PC-3 (cell line): ENCODE results near the gene SAMD10. TPM values are rescaled to one million over a fixed set of nuclear protein-coding genes. Genes with fewer than 3 reads are reported as not detected.

ENCODE experiments used
- ATAC-seq: fragments of 200-7000 bp; cut with Tn5 transposase; 2 replicates; pipeline ENCODE4 v1.9.1; 2020; ENCODE audit warnings: mild to moderate bottlenecking, moderate library complexity
- BruUV-seq: library from RNA; stranded (reverse); fragments of 400-500 nt; replicated peaks from 2 replicates; lab custom pipeline; 2021; lab: Mats Ljungman, UMichigan
- CTCF ChIA-PET: fragments of 300-600 bp; sonication (Branson Sonifier 250); formaldehyde crosslinking; loops from one replicate; lab custom pipeline; 2022; ENCODE audit warnings: antibody characterized with exemption; lab: Charles Lee
- POLR2A ChIA-PET: fragments of 300-600 bp; sonication (Branson Sonifier 250); formaldehyde crosslinking; loops from one replicate; lab custom pipeline; 2022; ENCODE audit warnings: antibody characterized with exemption; ENCODE audit not compliant: unreplicated experiment; lab: Charles Lee
- DNase-seq: peaks from one replicate; pipeline ENCODE4 v3.0.0-alpha.2; 2015
- H2AFZ ChIP-seq: fragments of 300-600 bp; sonication (generic); 2 replicates; pipeline ENCODE4 v1.6.0; 2016; ENCODE audit warnings: antibody characterized with exemption, low read length
- H3F3A ChIP-seq: fragments of 300-600 bp; sonication (generic); one replicate; pipeline ENCODE4 v1.6.0; 2017; ENCODE audit warnings: antibody characterized with exemption, low read length, control low read depth, mild to moderate bottlenecking; ENCODE audit not compliant: unreplicated experiment
- H3K27ac ChIP-seq: fragments of 300-600 bp; sonication (generic); 2 replicates; pipeline ENCODE4 v1.5.1; 2016; ENCODE audit warnings: mild to moderate bottlenecking, low read length
- H3K27me3 ChIP-seq: fragments of 300-600 bp; sonication (generic); 2 replicates; pipeline ENCODE4 v1.6.1; 2016; ENCODE audit warnings: low read length, mixed read lengths
- H3K36me3 ChIP-seq: fragments of 300-600 bp; sonication (generic); 2 replicates; pipeline ENCODE4 v1.6.1; 2016; ENCODE audit warnings: low read depth, mixed run types, low read length, mixed read lengths
- H3K4me1 ChIP-seq: fragments of 300-600 bp; sonication (generic); 2 replicates; pipeline ENCODE4 v1.5.1; 2016; ENCODE audit warnings: low read length; ENCODE audit not compliant: insufficient read depth
- H3K4me2 ChIP-seq: fragments of 300-600 bp; sonication (generic); 2 replicates; pipeline ENCODE4 v1.6.0; 2016; ENCODE audit warnings: low read length
- H3K4me3 ChIP-seq: fragments of 300-600 bp; sonication (generic); 2 replicates; pipeline ENCODE4 v1.5.1; 2016; ENCODE audit warnings: mild to moderate bottlenecking, low read length, mixed read lengths
- H3K79me2 ChIP-seq: fragments of 300-600 bp; sonication (generic); 2 replicates; pipeline ENCODE4 v1.6.1; 2017; ENCODE audit warnings: low read length, mixed read lengths
- H3K9ac ChIP-seq: fragments of 300-600 bp; sonication (generic); 2 replicates; pipeline ENCODE4 v1.6.0; 2016; ENCODE audit warnings: mild to moderate bottlenecking, low read length
- H3K9me2 ChIP-seq: fragments of 300-600 bp; sonication (generic); replicated peaks from 2 replicates; pipeline ENCODE4 v1.6.1; 2016; ENCODE audit warnings: mixed run types, low read length, mixed read lengths
- H3K9me3 ChIP-seq: fragments of 300-600 bp; sonication (generic); 2 replicates; pipeline ENCODE4 v1.6.1; 2016; ENCODE audit warnings: low read length, mixed read lengths
- H4K20me1 ChIP-seq: fragments of 300-600 bp; sonication (generic); 2 replicates; pipeline ENCODE4 v1.6.1; 2016; ENCODE audit warnings: low read length, mixed read lengths
- CTCF ChIP-seq: fragments of 300-600 bp; sonication (generic); conservative IDR thresholded peaks from 2 replicates; pipeline ENCODE4 v1.5.1; 2017; ENCODE audit warnings: antibody characterized with exemption, low read depth, mild to moderate bottlenecking, low read length
- EZH2 ChIP-seq: fragments of 300-600 bp; sonication (generic); IDR thresholded peaks from one replicate; pipeline ENCODE4 v1.6.1; 2017; ENCODE audit warnings: antibody characterized with exemption, mild to moderate bottlenecking, low read length; ENCODE audit not compliant: unreplicated experiment
- EZH2phosphoT487 ChIP-seq: fragments of 300-600 bp; sonication (generic); IDR thresholded peaks from 2 replicates; pipeline ENCODE4 v1.6.1; 2018; ENCODE audit warnings: mild to moderate bottlenecking, antibody characterized with exemption, low read length, borderline replicate concordance
- intact Hi-C: fragments of 100-400 bp; cut with micrococcal nuclease; formaldehyde crosslinking; loops from 2 replicates; pipeline ENCODE4 v1.9.0; 2023
- total RNA-seq: library from RNA; depleted of rRNA; stranded (reverse); fragments of >200 nt; gene quantifications from 2 replicates; pipeline ENCODE4 v1.2.3, GENCODE V29; 2014

The SAMD10 gene
- total RNA-seq, 1 experiment from 2014 or later: 7.4 TPM

- Histone ChIP-seq H3K27me3 (no peaks in the 10 kb centered on the region), H3K4me3 (no peak overlapping the region), H3K4me2 (no peak overlapping the region), H4K20me1 (peaks cover 16% of the 10 kb centered on the region; the same call in 1 of the 2 replicates), H3K9me3 (no peaks in the 10 kb centered on the region), H3K79me2 (peaks cover 10% of the 10 kb centered on the region), H3F3A (peaks cover 9% of the 10 kb centered on the region), H3K9ac (no peak overlapping the region), H2AFZ (no peak overlapping the region), H3K27ac (peak overlapping the region; percentile 55), H3K9me2 (no peaks in the 10 kb centered on the region), H3K4me1 (peaks cover 4% of the 10 kb centered on the region; the same call in 1 of the 2 replicates), H3K36me3 (peaks cover 23% of the 10 kb centered on the region)
- BruUV-seq: no TSS peak
- DNase-seq: peak; percentile 54
- ATAC-seq: peak; percentile 41
- intact Hi-C loops: no loop called here
- CTCF ChIA-PET: interaction anchor here (0.5 kb wide), 1 partner anchor 440 kb away, joined by 3 read pairs; no protein-coding TSS in a partner anchor
- POLR2A ChIA-PET: no interaction called here
- no peak for TF ChIP-seq EZH2
- TF ChIP-seq EZH2phosphoT487: no peak
- no peak for TF ChIP-seq CTCF
Measured at GRCh38 chr20:63941282-63942081, 38.0 kb downstream of the SAMD10 start.

- Histone ChIP-seq H3F3A (peaks cover 9% of the 10 kb centered on the region), H3K27ac (no peak overlapping the region), H3K9me2 (no peaks in the 10 kb centered on the region), H3K27me3 (no peaks in the 10 kb centered on the region), H3K9ac (no peak overlapping the region), H3K9me3 (no peaks in the 10 kb centered on the region), H3K4me2 (no peak overlapping the region), H3K4me1 (peaks cover 4% of the 10 kb centered on the region; the same call in 1 of the 2 replicates), H3K79me2 (peaks cover 2% of the 10 kb centered on the region; the same call in 1 of the 2 replicates), H3K36me3 (peaks cover 22% of the 10 kb centered on the region), H2AFZ (no peak overlapping the region), H3K4me3 (no peak overlapping the region), H4K20me1 (peaks cover 16% of the 10 kb centered on the region; the same call in 1 of the 2 replicates)
- DNase-seq (no peak), ATAC-seq (no peak)
- BruUV-seq: no TSS peak
- ChIA-PET CTCF (no interaction called here), POLR2A (no interaction called here)
- intact Hi-C loops: no loop called here
- TF ChIP-seq CTCF: no peak
- no peak for TF ChIP-seq EZH2phosphoT487
- no peak for TF ChIP-seq EZH2
Measured at GRCh38 chr20:63940472-63941266, 38.8 kb downstream of the SAMD10 start.
